ENCODE data around the gene MISP.

MISP gene

DNA sequence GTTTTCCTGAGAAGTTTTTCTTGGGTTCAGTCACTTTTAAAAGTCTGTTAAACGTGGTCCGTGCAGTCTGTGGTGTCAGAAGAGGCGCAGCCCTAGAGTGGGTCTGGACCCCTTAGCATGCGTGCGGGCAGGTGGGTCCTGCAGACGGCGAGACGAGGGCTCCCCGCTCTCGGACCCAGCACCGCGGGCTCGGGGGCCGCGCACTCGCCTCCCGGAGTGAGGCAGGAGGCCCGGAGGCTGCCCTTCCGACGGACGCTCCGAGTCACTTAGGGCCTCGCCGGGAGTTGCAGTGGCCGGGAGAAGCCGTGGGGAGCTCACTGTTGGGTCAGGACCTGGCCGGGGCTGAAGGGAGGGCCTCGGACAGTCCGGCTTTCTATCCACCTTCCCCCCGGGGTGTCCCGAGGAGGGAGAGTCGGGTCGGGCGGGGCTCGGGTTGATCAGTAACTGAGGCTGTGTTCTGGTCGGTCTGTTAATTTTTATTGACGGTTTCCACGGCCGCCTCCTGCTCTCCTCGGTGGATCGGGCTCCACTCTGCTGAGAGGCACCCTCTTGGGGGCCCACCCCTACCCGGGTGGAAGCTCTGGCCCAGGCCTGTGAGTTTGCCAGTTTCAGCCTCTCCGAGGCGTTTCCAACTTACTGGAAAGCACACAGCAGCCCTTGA, 47.6 kb downstream of the MISP start:
- peak in 1 of 2 donors; percentile 12 for DNase-seq

DNA sequence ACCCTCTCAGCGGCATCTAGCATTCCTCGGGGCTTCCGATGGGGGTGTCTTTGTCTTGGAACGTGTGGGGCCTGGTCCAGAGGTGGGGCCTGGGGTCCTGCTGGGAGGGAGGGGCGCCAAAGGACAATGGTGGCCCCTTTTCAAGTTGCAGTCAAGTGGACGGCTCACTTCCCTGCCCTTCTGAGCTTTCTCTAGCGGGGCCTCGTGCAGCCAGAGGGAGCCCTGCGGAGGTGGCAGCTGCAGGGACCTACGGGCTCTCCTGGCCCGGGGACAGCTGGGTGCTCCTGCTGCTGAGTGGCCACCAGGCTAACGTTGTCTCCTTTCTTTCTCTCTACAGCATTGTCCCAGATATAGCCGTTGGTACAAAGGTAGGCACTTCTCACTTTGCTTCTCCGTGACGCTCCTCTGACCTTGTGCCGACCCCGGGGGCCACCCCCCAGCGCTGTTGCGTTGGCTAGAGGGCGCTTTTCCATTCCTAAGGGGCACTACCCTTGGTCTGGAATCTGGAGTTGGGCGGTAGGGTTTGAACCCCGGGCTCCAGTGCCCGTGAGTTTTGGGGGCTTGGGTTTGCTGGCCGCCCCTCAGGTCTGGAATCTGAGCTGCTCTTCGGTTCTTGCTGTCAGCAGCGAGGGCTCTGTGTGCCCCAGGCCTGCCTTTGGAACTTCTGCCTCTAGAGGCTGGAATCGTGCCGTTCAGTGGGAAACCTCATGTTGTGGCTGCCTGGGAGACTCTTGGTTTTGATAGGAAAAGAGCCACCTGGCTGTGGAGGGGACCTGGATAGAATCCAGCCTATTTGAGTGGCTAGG, 48.4 kb downstream of the MISP start:
- DNase-seq, result no peak

DNA sequence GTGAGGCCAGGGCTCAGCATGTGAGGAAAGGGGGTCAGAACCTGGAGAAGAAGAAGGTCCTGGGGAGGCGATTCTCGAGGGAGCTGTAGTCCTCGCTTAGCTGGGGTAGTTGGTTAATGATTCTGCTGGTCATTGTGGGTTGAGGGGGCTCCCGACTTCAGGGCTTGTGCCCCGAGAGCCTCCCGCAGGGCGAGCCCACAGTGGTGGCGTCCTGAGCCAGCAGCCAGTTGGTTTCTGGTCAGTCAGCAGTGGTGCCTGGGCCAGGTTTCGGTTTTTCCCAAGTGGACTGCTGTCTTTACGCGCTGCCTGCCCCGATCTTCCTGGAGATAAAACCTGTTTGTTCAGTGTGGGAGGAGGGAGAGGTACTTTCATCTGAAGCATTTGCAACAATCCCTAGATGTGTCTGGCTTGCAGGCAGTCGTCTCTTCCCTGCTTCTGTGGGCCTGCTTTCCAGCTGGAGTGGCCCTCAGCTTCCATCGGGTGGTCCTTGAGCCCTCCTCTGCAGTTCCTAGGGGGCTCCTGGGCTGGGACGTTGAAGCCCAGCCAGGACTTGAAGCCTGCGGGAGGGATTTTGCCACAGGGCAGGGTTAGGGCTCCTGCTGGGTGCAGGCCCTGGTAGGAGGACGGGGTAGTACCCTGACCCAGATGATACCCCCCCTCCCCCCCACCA, 49.6 kb downstream of the MISP start:
- no peak for DNase-seq

DNA sequence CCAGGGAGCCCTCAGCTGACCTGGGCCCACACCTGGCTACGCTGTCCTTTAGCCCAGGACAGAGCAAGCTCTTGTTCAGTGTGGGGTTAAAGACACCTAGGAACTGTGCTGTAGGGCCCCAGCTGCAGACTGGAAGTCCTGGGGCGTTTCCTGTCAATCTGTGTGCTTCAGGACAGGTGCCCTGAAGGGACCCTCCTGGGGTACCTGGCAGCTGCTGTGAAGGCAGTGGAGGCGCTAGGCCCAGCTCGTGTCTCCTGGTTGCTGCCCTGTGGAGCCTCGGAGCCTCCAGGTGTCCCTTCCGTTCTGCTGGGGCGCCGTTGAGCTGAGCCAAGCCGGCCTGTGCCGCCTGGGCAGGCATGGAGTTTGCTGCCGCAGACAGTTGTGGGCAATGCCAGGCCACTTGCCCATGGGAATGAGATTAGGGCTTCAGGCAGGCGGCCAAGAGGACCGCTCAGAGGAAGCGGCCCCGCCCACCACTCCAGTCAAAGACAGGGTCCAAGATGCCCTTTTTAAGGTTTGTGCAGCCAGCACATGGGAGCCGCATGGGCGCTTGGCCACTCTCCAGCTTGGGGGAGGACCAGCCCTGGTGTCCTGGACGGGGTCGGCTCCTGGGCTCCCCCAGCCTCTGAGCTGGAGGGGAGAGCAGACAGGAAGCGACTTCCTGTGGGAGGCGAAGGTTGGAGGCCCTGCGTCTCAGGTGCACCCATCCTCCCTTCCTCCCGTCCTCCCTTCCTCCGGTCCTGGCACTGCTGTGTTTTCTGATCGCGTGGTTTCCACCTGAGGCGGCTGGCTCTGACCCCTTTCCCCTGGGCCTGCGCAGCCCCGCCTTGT, 50.3 kb downstream of the MISP start:
- no peak for DNase-seq

DNA sequence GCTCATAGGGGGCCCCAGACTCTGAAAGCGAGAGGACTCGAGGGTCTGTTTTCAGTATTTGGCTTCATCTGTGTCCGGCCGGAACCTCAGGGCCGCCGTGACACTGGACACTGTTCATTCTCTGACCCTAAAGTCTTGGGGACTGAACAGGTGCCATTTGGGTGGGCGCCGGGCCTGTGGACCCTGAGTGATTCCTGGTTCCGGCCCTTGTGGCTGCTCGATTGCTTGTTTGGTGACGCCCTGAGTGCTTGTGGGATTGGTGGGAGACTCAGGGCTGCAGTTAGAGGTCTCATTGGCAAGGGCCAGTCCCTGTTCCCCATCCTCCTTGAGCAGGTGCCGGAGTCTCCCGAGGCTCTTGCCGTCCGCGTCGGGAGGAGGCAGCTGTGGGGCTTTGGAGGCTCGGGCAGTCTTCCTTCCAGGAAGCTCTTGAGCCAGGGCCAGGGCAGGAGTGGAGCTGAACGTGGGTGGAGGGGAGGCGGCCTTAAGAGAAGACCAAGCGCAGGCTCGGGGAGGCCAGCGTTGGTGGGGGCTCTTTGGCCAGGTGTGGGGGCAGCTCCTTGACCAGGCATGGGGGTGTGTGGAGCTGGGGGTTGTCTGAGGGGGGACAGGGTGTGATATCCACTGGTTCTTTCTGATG, 51.1 kb downstream of the MISP start:
- DNase-seq, result no peak

DNA sequence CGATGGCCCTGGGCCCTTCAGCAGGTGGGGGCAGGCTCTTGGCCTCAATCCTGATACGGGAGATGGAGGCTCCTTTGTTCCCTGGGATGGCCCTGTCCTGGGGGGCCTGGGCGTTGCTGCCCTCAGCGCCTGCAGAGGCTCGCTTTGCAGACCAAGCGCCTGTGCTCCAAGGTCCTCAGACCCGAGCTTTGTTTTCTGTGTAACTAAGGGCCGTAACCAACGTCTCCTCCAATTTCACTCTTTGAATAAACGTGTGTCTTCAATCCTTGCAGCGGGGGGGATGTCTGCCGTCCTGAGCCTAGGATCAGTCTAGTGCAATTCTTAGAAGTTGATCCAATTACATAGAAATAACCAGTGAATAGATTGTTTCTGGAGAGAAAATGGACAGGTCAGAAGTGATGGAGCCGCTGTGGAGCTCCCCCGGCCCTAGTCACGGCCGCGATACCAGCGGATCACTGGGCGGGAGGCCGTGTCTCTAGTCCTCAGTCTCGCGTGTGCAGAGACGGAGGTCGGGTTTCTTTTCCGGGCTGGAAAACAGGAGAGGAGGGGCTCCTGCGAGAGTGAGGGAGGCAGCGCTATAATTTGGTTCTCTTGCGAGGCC, 51.7 kb downstream of the MISP start:
- DNase-seq, result no peak

DNA sequence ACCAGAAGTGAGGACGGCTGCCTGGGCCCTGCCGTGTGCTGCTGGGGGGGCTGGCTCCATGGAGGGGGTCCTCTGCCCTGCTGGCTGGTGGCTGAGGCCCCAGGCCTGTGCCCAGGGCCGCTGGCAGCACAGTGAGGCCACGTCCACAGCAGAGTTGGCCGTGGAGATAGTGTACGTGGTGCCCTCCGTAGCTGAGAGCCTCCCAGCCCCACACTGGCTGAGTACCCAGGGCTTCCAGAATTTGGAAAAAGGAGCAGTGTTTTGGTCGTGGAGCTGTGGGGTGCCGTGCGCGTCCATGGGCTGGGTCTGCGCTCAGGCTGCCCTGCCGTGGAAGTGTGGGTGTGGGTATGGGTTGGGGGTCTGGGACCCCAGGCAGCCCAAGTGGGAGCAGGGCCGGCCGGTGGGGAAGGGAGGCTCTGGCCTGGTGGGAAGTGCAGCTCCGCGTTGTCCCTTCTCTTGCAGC, 52.2 kb downstream of the MISP start:
- no peak for DNase-seq

DNA sequence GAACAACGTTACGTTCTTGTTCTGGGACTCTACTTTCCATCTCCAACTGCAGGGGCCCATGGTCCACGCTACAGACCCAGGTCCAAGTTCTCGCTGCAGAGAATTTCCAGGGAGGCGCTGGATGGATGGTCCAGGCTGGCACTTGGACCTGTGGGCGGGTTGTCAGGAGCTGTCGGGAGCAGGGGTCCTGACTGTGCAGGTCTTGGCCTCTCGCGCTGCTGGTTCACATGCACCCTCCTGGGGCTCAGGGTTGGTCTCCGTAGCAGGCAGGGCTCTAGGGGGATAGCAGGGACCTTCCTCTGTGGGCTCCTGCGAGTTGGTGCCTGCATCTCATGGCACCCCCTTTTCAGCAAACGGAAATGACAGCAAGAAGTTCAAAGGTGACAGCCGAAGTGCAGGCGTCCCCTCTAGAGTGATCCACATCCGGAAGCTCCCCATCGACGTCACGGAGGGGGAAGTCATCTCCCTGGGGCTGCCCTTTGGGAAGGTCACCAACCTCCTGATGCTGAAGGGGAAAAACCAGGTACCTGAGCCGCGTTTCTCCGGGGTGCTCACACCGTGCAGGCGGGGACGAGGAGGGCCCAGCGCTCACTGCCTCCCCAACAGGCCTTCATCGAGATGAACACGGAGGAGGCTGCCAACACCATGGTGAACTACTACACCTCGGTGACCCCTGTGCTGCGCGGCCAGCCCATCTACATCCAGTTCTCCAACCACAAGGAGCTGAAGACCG, 52.9 kb downstream of the MISP start:
- no peak for DNase-seq

DNA sequence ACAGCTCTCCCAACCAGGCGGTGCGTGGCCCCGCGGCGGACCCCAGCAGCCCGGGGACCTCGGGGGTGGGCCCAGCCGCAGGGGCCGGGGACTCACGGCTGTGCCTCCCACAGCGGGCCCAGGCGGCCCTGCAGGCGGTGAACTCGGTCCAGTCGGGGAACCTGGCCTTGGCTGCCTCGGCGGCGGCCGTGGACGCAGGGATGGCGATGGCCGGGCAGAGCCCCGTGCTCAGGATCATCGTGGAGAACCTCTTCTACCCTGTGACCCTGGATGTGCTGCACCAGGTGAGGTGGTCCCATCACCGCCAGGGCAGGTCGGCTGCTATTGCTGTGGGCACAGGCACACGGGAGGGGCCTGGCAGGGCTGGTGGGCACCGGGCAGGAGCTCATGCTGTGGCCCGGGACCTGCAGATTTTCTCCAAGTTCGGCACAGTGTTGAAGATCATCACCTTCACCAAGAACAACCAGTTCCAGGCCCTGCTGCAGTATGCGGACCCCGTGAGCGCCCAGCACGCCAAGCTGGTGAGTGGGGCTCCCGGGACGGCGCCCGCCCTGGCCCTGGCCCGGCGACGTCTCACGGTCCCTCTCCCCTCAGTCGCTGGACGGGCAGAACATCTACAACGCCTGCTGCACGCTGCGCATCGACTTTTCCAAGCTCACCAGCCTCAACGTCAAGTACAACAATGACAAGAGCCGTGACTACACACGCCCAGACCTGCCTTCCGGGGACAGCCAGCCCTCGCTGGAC, 53.7 kb downstream of the MISP start:
- no peak for DNase-seq

DNA sequence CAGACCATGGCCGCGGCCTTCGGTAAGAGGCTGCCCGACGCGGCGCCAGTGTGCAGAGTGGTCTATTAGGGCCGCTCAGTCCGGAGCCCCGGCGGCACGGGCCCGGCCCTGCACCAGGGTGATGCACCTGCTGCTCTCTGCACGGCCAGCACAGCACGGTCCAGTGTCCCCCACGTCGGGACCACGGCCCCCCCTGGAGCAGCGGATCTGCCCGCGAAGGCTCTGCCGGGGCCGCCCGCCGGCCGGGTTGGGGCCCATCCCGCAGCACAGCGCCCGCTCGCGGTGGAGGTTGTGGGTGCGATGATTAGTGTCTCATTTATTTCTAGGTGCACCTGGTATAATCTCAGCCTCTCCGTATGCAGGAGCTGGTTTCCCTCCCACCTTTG, 54.2 kb downstream of the MISP start:
- DNase-seq, result no peak

DNA sequence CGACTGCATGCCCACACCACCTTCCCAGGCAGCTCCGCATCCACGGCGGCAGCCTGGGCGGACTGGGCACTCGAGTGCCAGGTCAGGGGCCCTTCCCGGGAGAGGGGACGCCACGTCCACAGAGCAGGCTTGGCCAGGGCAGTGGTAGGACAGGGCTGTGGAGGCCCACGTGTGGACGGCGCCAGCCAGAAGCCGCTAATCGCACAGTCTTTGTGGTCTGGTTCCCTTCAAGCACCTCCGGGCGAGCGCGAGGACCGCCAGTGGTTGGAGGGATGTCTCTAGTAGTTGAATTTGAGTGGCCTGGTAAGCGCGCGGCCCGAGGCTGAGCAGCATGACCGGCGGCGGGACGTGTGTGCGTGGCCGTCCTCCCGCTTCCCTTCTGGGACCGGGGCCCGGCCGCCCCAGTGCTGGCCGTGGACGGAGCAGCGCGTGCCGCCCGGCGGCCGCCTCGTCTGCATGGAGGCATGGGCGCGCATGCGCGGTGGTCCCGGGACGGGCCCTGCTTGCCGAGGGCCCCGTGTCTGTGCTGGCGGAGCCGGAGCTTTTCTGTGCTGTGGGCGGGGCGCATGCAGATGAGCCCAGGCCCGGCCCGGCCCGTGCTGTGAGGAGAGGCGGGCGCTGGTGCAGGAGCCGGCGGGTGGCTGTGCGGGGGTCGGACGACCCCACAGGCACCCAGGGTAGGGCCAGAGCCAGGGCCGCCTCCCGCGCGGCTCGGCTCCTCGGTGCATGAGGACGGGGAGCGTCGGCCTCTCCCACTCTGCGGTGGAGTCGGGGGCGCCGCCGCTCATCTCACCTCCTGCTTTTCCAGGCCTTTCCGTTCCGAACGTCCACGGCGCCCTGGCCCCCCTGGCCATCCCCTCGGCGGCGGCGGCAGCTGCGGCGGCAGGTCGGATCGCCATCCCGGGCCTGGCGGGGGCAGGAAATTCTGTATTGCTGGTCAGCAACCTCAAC, 55.0 kb downstream of the MISP start:
- DNase-seq, result no peak

DNA sequence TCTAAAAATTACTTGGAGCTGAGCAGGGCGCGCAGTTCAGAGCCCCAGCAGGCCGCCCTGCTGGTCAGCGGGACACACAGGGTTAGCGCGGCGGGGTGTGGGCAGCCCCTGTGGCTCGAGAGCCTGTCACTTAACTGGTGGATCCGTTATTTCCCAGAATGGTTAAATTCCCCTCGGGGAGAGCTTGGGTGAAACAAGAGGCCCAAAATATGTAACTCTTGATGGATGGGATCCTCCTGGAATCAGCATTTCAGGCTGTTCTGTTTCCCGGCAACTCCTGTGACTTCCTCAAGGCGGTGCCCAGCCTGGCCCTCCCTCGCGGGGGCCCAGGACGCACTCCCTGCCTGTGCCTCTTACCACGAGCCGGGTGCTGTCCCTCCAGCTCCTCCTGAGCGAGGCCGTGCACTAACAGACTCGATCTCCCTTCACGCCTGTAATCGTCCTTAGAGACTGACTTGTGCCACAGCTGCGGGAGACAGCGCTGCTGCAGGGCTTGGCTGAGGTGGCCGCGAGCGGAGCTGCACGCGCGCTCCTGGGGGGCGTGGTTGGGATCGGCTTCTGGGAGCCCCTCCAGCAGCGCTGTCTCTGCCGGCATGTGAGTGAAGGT, 56.0 kb downstream of the MISP start:
- no peak for DNase-seq

DNA sequence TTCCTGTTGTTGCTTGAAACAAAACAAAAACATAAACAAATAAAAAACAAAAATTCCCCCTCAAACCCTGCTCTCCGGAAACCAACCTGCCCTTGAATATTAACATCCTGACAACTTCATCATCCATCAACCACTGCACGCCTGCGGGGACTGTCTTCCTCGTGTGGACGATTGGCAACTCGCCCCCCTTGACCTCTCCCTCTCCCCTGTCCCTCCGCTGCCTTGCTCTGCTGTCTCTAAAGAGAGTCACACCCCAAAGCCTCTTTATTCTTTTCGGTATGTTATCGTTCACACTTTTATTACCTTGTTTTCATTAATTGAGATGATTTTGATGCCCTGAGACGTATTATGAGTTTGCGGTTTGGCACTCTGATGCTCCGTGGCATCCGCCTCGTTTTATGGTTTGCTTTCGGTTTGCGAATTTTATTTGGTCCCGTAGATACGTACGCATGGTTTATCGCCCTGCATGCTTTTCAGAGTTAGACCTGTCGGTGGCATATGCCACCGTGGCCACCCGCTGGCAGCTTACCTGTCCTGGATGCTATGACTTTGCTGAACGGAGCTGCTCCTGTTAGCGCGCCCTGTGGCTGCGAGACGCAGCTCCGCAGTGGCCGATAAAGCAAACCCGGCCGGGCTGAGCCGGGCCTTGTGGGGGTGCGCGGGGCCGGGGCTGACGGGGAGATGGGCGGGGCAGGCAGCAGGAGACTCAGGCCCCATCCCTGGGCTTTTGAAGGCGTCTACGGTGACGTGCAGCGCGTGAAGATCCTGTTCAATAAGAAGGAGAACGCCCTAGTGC, 56.9 kb downstream of the MISP start:
- no peak for DNase-seq

DNA sequence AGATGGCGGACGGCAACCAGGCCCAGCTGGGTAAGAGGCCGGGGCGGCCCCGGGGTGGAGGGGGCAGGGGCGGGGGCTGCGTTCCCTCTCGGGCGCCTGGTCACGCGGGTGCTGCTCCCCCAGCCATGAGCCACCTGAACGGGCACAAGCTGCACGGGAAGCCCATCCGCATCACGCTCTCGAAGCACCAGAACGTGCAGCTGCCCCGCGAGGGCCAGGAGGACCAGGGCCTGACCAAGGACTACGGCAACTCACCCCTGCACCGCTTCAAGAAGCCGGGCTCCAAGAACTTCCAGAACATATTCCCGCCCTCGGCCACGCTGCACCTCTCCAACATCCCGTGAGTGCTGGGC, 57.5 kb downstream of the MISP start:
- DNase-seq, result no peak

DNA sequence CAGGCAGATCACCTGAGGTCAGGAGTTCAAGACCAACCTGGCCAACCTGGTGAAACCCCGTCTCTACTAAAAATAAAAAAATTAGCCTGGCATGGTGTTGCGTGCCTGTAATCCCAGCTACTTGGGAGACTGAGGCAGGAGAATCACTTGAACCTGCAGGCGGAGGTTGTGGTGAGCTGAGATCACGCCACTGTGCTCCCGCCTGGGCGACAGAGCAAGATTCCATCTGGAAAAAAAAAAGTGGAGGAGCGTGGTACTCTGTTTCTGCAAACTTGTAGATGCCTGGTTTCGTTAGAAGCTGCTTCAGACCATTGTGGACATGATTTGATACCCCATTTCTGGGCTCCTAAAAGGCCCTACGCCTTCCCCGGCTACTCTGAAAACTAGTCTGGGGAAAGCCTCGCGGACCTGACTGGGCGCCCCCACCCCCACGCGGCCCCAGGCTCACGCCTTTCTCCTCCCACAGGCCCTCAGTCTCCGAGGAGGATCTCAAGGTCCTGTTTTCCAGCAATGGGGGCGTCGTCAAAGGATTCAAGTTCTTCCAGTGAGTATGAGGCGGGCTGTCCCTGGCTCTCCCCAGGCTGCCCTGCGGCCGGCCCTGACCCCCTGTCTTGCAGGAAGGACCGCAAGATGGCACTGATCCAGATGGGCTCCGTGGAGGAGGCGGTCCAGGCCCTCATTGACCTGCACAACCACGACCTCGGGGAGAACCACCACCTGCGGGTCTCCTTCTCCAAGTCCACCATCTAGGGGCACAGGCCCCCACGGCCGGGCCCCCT, 59.4 kb downstream of the MISP start:
- no peak for DNase-seq

DNA sequence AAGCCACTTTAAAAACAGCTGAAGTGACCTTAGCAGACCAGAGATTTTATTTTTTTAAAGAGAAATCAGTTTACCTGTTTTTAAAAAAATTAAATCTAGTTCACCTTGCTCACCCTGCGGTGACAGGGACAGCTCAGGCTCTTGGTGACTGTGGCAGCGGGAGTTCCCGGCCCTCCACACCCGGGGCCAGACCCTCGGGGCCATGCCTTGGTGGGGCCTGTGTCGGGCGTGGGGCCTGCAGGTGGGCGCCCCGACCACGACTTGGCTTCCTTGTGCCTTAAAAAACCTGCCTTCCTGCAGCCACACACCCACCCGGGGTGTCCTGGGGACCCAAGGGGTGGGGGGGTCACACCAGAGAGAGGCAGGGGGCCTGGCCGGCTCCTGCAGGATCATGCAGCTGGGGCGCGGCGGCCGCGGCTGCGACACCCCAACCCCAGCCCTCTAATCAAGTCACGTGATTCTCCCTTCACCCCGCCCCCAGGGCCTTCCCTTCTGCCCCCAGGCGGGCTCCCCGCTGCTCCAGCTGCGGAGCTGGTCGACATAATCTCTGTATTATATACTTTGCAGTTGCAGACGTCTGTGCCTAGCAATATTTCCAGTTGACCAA, 60.1 kb downstream of the MISP start:
- no peak for DNase-seq

DNA sequence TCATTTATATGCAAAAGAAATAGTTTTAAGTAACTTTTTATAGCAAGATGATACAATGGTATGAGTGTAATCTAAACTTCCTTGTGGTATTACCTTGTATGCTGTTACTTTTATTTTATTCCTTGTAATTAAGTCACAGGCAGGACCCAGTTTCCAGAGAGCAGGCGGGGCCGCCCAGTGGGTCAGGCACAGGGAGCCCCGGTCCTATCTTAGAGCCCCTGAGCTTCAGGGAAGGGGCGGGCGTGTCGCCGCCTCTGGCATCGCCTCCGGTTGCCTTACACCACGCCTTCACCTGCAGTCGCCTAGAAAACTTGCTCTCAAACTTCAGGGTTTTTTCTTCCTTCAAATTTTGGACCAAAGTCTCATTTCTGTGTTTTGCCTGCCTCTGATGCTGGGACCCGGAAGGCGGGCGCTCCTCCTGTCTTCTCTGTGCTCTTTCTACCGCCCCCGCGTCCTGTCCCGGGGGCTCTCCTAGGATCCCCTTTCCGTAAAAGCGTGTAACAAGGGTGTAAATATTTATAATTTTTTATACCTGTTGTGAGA, 60.7 kb downstream of the MISP start:
- DNase-seq, result no peak
